Measurements from ENCODE around the gene CTCF. TPM values are rescaled to one million over a fixed set of nuclear protein-coding genes. Genes with fewer than 3 reads are reported as not detected.
A peak's percentile ranks its signal among the peaks of the same experiment; 100 is the strongest.

CTCF gene
- total RNA-seq, 1 donor from 2014 or later = 25.6 TPM

DNA sequence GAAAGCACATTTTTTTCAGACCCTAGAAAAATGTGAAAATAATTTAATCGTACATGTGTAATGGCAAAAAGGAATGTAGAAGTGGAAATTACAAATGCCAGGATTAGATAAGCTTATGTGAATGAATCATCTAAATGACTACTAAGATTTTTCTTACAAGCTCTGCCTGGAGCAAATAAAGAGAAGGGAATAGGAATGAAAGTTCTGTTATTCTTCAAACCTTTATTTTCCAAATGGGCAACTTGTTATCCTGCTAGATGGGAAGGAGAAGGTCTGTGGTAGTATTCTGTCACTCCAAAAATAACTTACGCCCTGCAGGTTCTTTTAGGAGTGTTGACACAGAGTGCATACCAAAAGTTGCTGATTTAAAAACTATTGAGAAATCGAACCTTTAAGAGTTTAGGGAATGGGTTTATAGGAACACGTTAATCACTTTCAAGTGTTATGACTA is 9.7 kb downstream of the CTCF start:
- DNase-seq (ENCODE audit: low spot score) = no peak
- intact Hi-C loops (cut with DNase I) = no loop called here

DNA sequence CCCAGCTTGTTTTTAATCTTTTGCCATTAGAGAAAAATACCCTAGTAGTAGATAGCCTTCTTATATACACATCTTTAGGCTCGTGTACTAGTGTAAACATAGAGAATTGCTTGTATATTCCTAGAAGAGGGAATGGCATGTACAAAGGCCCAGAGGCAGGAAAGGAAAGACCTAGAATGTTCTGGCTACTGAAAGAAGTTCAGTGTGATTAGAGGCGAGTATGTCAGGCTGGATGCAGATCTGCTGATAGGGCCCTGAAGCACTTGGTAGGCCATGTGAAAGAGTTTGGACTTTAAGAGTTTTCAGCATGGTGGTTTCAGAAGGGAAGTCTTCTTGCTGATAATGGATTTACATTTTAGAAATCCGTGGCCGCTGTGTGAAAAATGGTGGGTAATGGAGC is 17.4 kb downstream of the CTCF start:
- intact Hi-C loops (cut with DNase I) = no loop called here

DNA sequence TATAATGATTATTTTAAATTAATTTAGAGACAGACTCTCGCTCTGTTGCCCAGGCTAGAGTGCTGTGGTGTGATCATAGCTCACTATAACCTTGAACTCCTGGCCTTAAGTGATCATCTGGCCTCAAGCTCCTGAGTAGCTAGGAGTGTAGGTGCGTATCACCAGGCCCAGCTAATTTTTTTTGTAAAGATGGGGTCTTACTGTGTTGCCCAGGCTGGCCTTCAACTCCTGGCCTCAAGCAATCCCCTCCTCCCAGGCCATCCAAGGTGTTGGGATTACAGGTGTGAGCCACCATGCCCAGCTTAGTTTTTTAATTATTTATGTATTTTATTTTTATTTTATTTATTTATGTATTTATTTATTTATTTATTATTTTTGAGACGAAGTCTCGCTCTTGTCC is 17.9 kb downstream of the CTCF start:
- intact Hi-C loops (cut with DNase I) = no loop called here
- no peak for DNase-seq (ENCODE audit: low spot score)

More for the DNA sequence above, 17.4 kb downstream of the CTCF start:
- no peak for DNase-seq (ENCODE audit: low spot score)

DNA sequence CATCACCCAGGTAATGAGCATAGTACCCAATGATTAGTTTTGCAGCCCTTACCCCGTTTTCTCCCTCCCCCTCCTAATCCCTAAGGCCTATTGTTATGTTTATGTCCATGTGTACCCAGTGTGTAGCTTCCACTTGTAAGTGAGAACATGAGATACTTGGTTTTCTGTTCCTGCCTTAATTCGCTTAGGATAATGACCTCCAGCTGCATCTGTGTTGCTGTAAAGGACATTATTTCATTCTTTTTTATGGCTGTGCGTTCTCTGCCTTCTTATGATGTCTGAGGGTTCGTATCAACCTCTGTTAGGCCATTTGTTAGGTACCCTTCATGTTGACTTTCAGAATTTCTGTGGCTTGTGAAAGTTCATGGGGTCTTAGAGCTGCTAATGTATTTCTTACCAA is 31.0 kb downstream of the CTCF start:
- intact Hi-C loops (cut with DNase I) = no loop called here
- no peak for DNase-seq (ENCODE audit: low spot score)

DNA sequence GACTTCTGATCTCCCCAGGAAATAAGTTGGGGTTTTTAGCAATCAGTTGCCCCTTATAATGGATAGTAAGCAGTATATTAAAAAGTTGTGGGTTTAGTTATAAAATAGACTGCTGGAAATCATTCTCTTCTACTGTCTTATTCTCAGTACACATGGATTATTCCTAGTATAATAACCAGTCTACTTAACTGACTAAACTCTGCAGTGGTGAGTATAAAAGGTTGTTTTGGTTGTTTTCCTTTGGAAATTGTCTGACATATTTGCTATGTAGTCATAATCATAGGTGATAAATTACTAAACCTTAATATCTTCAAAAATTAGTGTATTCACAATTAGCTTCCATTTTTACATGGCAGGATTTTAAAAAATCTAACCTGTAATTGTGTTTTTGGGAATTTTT is 31.4 kb downstream of the CTCF start:
- intact Hi-C loops (cut with DNase I) = no loop called here
- no peak for DNase-seq (ENCODE audit: low spot score)

DNA sequence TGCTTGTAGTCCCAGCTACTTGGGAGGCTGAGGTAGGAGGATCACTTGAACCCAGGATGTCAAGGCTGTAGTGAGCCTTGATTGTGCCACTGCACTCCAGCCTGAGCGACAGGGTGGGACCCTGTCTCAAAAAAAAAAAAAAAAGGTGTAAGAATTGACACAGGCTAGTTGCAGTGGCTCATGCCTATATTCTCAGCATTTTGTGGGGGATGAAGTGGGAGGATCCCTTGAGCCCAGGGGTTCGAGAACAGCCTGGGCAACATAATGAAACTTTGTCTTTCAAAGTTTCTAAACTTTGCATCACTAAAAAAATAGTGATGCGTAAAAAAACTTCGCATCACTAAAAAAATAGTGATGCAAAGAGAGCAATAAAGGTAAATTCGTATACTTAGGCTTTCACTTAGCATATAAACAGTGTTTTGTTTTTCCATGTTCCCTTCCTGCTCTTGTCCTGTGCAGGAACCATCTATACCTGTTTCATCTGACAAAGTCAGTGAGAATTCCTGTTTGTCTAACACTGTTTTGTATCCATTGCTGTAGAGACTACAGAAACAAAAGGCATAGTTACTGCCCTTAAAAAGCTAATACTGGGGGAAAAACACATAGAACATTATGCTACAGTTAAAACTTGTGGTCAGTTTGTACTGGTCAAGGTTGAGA is 32.1 kb downstream of the CTCF start:
- DNase-seq (ENCODE audit: low spot score) = no peak
- intact Hi-C loops (cut with DNase I) = no loop called here

DNA sequence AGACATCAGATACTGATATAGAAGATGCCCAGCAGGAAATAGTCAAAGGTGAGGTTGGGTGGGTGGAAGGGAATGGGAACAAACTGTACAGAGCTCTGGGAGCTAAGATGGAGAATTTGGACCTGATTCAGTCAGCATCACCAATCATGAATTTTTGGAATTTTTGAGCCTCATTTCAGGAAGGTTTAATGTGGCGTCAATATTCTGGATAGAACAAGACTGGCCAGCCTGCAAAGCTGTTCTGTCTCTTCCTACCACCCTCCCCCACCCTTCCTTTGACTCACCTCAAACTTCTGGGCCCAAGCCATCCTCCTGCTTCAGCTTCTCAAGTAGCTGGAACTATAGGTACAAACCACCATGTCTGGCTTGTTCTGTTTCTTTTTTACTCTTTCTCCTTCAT is 32.6 kb downstream of the CTCF start:
- no peak for DNase-seq (ENCODE audit: low spot score)
- intact Hi-C loops (cut with DNase I) = no loop called here

DNA sequence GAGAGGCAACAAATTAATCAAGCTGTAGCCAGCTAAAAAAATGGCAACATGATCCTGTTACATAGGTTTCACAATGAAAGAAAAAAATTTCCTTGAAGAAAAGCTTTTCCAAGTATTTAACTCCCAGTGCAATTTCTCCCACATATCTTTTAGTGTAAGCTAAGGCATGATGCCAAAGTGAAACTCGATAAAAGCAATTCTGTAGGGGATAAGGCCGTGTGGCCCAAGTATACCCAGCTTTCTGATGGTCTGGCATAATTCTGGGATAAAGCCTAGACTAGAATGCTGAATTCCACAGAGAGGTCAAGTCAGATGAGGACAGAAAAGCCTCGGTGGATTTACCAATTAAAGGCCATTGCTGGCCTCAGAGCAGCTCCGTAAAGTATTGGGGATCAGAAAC is 36.2 kb downstream of the CTCF start:
- intact Hi-C loops (cut with DNase I) = no loop called here
- no peak for DNase-seq (ENCODE audit: low spot score)

DNA sequence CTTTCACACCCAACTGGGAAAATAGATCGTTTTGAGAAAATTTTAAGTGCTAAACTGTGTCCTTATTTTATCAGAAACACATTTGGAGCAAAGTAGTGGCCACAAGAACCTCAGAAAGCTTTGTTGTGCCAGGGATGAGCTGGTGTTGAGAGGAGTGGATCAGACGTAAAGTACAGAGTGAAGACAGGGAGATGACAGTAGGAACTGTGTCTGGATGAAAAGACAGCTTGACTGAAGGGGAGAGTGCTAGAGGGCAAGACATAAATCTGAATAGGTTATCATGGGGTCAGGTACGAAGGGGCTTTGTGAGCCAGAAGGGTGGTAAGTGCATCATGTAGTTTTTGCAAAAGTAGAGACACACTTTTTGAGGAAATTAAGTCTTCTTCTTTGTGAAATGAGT is 43.3 kb downstream of the CTCF start:
- intact Hi-C loops (cut with DNase I) = no loop called here
- no peak for DNase-seq (ENCODE audit: low spot score)

DNA sequence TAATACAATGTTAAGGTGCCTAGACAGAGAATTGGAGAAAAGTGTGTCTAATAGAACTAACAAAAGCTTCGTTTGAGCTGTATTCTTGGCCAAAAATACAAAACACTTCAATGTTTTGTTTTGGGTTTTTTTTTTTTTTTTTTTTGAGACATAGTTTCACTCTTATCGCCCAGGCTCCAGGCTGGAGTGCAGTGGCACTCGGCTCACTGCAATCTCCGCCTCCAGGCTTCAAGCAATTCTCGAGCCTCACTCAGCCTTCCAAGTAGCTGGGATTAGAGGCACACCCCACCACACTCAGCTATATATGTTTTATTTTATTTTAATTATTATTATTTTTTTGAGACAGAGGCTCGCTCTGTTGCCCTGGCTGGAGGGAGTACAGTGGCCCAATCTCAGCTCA is 44.3 kb downstream of the CTCF start:
- DNase-seq (ENCODE audit: low spot score) = no peak
- intact Hi-C loops (cut with DNase I) = no loop called here

DNA sequence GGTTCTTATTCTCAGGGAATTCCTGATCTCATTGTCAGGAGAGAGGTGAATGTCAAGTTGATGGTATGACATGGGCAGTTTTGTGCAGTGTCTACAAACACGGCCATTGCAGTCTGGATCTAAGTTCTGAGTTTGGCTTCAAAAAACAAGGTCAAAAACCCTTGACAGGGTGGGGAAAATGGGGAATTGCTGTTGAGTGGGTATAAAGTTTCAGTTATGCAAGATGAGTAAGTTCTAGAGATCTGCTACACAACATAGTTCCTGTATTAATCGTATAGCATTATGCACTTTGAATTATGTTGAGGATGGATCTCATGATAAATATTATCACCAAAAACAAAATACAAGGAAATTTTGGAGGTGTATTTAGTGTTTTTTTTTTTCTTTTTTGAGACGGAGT is 46.0 kb downstream of the CTCF start:
- no peak for DNase-seq (ENCODE audit: low spot score)

DNA sequence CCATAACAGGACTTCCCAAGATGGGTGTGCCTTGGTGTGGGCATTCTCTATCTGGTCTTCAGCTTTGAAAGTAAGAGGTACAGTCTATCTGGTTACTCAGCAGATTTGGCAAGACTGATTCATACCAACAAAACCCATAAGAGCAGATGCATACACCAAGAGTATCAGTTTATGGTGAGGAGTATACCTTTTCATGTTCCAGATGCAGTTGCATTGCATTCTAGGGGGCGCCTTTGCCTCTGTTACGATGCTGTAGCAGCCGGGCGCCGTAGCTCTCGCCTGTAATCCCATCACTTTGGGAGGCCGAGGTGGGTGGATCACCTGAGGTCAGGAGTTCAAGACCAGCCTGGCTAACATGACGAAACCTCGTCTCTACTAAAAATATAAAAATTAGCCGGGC is 51.5 kb downstream of the CTCF start:
- intact Hi-C loops (cut with DNase I) = no loop called here
- DNase-seq (ENCODE audit: low spot score) = no peak

More for the DNA sequence above, 46.0 kb downstream of the CTCF start:
- intact Hi-C loops (cut with DNase I) = no loop called here

DNA sequence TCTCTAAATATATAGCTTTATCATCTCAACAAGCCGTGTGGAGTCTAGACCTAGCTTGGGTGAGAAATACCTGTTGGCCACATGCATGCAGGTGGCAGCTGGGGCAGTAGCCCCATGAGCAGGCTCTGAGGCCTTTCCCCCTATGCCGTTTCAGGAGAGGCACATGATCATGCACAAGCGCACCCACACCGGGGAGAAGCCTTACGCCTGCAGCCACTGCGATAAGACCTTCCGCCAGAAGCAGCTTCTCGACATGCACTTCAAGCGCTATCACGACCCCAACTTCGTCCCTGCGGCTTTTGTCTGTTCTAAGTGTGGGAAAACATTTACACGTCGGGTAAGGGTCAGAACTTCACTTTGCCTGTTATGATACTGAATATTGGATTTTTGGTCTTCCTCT is 65.9 kb downstream of the CTCF start:
- no peak for DNase-seq (ENCODE audit: low spot score)
- intact Hi-C loops (cut with DNase I) = no loop called here

DNA sequence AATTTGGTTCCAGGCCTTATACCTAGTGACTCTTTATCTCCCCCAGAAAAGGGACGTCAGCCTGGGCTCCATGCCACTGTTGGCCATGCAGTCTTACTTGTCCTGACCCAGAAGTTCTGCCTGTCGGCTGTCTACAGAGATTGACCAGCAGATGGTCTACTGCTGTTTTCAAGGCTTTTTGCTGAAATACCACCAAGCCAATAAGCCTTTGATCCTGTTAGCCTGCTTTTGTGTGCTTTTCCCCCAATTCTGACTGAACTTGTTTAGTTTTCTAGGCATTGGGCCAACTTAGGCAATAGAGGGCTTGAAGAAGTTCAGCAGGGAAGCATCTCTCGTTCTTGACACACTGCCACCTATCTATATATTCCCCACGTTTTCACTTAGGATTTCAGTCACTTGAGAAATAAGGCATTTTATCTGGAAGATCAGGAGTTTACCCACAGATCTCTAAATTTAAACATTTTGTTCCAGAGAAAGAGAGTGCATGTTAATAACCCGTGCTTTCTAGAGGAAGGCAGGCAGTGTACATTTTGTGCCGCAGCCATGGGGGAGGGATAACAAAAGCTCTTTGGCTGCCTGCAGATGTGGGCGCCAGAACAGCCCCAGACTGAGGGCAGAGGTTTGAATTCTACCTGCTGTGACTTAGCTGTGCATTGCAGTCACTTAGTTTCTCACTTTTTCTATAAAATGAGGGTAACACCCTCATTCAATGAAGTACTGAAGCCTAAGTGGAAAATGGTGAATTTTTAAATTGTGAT is 70.3 kb downstream of the CTCF start:
- DNase-seq (ENCODE audit: low spot score) = no peak
- intact Hi-C loops (cut with DNase I) = no loop called here

DNA sequence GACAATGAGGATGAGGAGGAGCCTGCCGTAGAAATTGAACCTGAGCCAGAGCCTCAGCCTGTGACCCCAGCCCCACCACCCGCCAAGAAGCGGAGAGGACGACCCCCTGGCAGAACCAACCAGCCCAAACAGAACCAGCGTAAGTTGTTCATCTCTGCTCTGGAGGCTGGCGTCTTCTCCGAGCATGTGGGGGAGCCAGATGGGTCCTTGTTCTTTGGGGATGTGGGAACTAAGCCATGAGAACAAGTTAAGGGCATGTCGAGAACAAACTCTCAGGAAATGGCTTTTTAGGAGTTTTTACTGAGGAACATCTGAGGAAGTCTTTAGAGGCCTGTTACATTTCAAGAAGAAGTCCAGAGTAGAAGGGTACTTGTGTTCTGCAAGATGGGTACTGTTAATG is 74.4 kb downstream of the CTCF start:
- intact Hi-C loops (cut with DNase I) = no loop called here
- DNase-seq (ENCODE audit: low spot score) = peak; percentile 62

DNA sequence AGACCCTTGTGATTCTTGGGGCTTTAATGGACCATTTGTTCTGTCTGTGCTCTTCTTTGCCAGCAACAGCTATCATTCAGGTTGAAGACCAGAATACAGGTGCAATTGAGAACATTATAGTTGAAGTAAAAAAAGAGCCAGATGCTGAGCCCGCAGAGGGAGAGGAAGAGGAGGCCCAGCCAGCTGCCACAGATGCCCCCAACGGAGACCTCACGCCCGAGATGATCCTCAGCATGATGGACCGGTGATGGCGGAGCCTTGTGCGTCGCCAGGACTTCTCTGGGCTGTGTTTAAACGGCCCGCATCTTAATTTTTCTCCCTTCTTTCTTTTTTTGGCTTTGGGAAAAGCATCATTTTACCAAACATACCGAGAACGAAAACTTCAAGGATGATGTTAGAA is 75.3 kb downstream of the CTCF start:
- intact Hi-C loops (cut with DNase I) = no loop called here

DNA sequence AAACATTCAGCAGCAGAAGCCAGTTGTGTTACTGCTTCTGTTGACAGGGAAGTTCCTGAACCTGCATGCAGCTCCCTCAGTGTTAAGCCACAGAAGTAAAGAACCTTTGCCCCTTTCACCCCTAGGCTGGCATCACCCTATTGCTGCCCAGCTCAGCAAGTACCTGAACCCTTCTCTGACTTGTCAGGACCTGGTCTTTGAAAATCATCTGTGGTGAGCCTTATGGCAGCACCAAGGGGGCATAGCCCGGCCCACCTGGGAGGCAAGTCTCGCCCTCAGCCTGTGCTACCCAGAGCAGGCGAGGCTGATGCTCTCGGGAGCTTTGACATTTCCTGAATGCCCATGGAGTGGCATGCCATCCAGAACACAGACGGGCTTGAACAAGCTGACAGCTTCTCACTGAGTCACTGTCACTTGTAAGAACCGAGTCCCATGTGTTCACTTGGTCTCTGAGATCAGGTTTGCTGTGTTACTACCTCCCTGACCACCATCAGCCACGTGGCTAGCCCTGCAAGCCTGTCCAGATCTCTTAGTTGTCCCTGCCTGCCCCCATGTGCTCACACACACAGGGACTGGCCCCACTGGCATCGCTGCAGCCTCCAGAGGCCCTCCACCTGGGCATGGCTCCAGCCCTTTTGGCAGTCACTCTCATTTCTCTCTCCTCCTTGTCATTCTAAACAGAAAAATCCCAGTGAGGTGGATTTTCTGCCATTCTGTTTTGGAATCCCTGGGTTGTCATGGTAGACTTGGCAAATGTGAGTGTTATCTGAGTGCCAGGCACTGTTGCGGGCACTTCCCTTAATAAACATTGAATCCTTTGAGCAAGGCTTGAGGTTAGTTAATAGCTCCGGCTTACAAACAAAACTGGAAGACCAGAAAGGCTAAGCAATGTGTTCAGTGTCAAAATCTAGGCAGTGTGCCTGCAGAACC is 79.7 kb downstream of the CTCF start:
- intact Hi-C loops (cut with DNase I) = no loop called here
- peak; percentile 81 for DNase-seq (ENCODE audit: low spot score)

More for the DNA sequence above, 75.3 kb downstream of the CTCF start:
- DNase-seq (ENCODE audit: low spot score) = peak; percentile 67

DNA sequence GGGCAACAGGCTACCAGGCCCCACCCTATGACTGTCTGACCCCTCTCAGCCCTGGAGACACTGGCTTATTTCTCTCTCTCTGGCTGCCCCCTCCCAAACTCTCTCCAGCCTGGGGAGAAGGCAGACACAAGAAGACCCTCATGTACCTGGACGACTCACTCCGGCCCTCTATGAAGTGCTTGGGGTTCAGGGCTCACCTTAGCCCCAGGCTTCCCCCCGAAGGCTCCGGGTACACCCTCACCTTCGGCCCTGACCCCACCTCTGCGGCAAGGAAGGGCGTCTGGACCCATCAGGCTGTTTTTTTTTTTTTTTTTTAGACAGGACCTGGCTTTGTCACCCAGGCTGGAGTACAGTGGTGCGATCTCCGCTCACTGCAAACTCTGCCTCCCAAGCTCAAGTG is 81.7 kb downstream of the CTCF start:
- no peak for DNase-seq (ENCODE audit: low spot score)
- intact Hi-C loops (cut with DNase I) = loop anchor here (2.0 kb wide), 1 partner anchor 123 kb away; no protein-coding TSS in a partner anchor

DNA sequence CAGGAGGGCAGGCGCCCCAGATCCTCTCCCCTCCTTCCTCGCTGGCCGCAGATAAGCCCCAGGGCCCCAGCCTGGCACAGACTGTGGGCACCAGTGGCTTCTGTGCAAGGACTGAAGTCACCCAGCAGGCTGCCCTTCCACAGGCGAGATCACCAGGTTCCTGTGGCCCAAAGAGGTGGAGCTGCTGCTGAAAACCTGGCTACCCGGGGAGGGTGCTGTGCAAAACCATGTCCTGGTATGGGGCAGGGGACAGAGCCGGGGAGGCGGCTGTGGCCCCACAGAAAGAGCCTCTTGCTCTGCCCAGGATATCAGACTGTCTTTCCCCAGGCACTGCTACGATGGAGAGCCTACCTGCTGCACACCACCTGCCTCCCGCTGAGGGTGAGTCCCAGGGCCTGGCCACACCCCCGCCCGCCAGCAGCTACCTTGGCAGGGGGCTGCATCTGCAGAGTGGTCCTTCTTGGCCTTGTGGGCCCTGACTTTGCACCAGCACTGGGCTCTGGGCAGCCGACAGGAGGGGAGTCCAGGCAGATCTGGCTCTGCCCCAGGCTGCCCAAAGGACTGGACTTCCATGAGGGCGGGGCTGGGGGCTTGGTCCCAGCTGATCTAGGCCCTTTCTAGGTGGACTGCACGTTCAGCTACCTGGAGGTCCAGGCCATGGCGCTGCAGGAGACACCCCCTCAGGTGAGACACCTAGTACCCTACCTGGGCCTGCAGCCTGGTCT is 83.2 kb downstream of the CTCF start:
- DNase-seq (ENCODE audit: low spot score) = no peak
- intact Hi-C loops (cut with DNase I) = loop anchor here (2.0 kb wide), 1 partner anchor 125 kb away; no protein-coding TSS in a partner anchor
